HG03139 (cell line): ENCODE measurements around the gene DDX46.
A peak's percentile ranks its signal among the peaks of the same experiment; 100 is the strongest.
"Not testable (repeated sequence)": the region's sequence is repeated elsewhere in the genome, so short reads cannot be mapped to it uniquely, and the experiment has no call there.

ENCODE experiments used
- ATAC-seq: cut with Tn5 transposase; IDR thresholded peaks from one replicate; pipeline ENCODE4 v1.9.1; 2021; ENCODE audit not compliant: unreplicated experiment

The DDX46 gene

GRCh38 chr5:134844252-134844651 is 85.7 kb downstream of the DDX46 start:
- no peak for ATAC-seq

GRCh38 chr5:134845335-134845851 is 86.8 kb downstream of the DDX46 start:
- ATAC-seq = no peak

- ATAC-seq = peak; percentile 90
Measured at GRCh38 chr5:134845852-134846640, 87.5 kb downstream of the DDX46 start, which contains the start of gene C5orf24. Gene C5orf24 (plus strand): TSS chr5:134845968. CDS start chr5:134854901, 8,933 bp downstream.

GRCh38 chr5:134846641-134846960 is 88.0 kb downstream of the DDX46 start:
- peak; percentile 11 for ATAC-seq

- ATAC-seq = not testable (repeated sequence)
Measured at GRCh38 chr5:134849434-134849933, 90.9 kb downstream of the DDX46 start.

- ATAC-seq = no peak
Measured at GRCh38 chr5:134851307-134851923, 92.8 kb downstream of the DDX46 start.

GRCh38 chr5:134856465-134856864 is 97.9 kb downstream of the DDX46 start:
- not testable (repeated sequence) for ATAC-seq

- ATAC-seq = no peak
Measured at GRCh38 chr5:134857401-134857800, 98.8 kb downstream of the DDX46 start.

GRCh38 chr5:134864707-134865106 is 106.1 kb downstream of the DDX46 start:
- no peak for ATAC-seq

- no peak for ATAC-seq
Measured at GRCh38 chr5:134873494-134873893, 114.9 kb downstream of the DDX46 start.

GRCh38 chr5:134873987-134874830 is 115.6 kb downstream of the DDX46 start, which contains the start of gene TXNDC15:
Gene TXNDC15 (plus strand): TSS chr5:134874371. CDS start chr5:134874428, 57 bp downstream.
- peak; percentile 81 for ATAC-seq

- no peak for ATAC-seq
Measured at GRCh38 chr5:134874831-134875655, 116.5 kb downstream of the DDX46 start.

GRCh38 chr5:134877159-134877558 is 118.6 kb downstream of the DDX46 start:
- ATAC-seq = no peak

- no peak for ATAC-seq
Measured at GRCh38 chr5:134878403-134878802, 119.8 kb downstream of the DDX46 start.

GRCh38 chr5:134879456-134879855 is 120.9 kb downstream of the DDX46 start:
- ATAC-seq = no peak
